GM19099 (cell line): ENCODE measurements around the gene PROC.

Experiments
- POLR2A ChIP-seq: IDR thresholded peaks from 3 replicates; pipeline ENCODE4 v1.6.1; 2011; ENCODE audit warnings: low read depth; ENCODE audit not compliant: insufficient read length; ENCODE audit errors: extremely low read depth

Gene PROC

GRCh38 chr2:127405255-127405610 lies 13.0 kb upstream of the PROC start:
- no peak for TF ChIP-seq POLR2A

- TF ChIP-seq POLR2A = no peak
These were observed 11.8 kb upstream of the PROC start for GRCh38 chr2:127406454-127406853.

- TF ChIP-seq POLR2A = no peak
These were observed 11.1 kb upstream of the PROC start for GRCh38 chr2:127407091-127407490.

GRCh38 chr2:127407661-127408003 lies 10.6 kb upstream of the PROC start:
- TF ChIP-seq POLR2A = no peak

- TF ChIP-seq POLR2A = no peak
These were observed 10.0 kb upstream of the PROC start for GRCh38 chr2:127408004-127408806.

- TF ChIP-seq POLR2A = no peak
These were observed 9.5 kb upstream of the PROC start for GRCh38 chr2:127408807-127409099.

GRCh38 chr2:127410871-127411652 lies 7.2 kb upstream of the PROC start:
- TF ChIP-seq POLR2A = no peak

- no peak for TF ChIP-seq POLR2A
These were observed 6.4 kb upstream of the PROC start for GRCh38 chr2:127411653-127412369.

GRCh38 chr2:127413200-127413599 lies 5.0 kb upstream of the PROC start:
- TF ChIP-seq POLR2A = no peak

GRCh38 chr2:127413782-127414637 lies 4.2 kb upstream of the PROC start:
- no peak for TF ChIP-seq POLR2A

- TF ChIP-seq POLR2A = no peak
These were observed 3.3 kb upstream of the PROC start for GRCh38 chr2:127414638-127415592.

- TF ChIP-seq POLR2A = no peak
These were observed 2.4 kb upstream of the PROC start for GRCh38 chr2:127415593-127416505.

GRCh38 chr2:127416506-127417001 lies 1.7 kb upstream of the PROC start:
- no peak for TF ChIP-seq POLR2A
